NCI-H1048 (cell line): ENCODE data around the gene NPAS1.
"Not testable (repeated sequence)": the region's sequence is repeated elsewhere in the genome, so short reads cannot be mapped to it uniquely, and the experiment has no call there.

ENCODE experiments used
- DNase-seq: peaks from one replicate; lab custom pipeline; 2025; lab: John Stamatoyannopoulos, UW

The NPAS1 gene

DNA sequence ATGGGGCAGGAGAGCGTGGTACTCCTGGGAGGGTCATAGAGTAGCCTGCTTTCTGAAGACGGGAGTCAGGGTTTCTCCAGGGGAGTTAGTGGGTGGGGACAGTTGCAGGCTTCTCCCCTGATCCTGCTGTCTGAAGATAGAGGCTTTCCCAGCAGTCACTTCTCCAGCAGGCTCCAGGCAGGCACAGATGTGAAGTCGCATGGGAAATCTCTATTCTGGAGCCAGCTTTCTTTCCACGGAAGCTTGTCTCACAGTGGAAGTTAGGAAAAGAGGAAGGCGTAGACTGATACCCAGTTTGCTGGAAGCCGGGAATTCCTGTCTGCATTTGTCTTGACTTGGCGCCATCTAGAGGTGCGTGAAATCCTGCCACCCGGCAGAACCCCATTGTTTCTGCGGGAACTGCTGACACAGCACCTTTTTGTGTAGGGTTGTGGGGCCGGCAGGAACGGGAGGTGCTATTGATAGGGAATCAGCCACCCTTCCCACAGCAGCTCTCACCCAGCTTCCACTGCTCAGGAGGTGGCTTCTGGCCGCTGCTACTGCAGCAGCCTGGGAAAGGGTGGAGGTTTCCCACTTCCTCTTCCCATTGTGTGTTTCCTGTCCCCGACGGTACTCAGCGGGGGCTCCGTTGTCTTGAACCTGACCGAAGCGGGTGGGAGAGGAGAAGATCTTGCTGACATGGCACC is 28.5 kb upstream of the NPAS1 start:
- DNase-seq: no peak

DNA sequence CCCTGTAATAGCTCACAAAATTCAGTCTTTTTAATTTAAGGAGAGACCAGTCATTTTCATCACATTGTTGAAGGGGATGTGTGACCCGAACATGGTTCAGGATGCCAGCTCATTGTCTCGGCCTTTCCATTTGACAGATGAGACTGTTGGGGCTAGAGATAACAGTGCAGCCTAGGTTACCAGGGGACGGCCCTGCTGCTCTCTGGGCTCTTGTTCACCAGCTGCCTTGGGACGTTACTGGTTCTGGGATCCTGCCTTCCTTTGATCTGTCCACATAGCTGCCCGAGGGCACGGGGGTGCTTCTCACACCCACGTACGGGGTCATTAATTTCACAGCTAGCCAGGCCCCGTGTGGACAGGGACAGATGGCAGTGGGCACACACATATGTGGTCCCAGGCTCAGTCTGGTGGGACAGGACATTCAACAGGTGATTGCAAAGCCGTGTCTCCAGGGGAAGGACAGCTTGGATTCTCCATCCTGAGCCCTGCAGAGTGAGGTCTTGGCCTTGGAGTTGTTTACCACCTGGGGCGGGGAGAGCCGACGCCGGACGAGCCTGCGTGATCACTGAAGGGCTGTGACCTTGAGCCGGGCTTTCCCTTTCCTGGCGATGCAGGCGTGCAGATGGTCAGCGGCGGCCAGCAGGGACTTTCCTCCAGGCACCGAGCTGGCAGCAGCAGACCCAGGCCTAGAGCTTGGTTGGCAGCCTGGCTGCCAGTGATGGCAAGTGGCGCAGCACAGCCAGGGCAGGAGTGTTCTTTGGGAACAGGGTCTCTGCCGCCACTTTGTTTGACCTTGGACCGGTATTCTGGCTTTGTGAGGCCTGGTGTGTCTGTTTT is 26.7 kb upstream of the NPAS1 start:
- DNase-seq: no peak

GRCh38 chr19:46993622-46994021 is 26.0 kb upstream of the NPAS1 start:
- DNase-seq: no peak

- no peak for DNase-seq
These were observed 25.4 kb upstream of the NPAS1 start for GRCh38 chr19:46994141-46994686.

DNA sequence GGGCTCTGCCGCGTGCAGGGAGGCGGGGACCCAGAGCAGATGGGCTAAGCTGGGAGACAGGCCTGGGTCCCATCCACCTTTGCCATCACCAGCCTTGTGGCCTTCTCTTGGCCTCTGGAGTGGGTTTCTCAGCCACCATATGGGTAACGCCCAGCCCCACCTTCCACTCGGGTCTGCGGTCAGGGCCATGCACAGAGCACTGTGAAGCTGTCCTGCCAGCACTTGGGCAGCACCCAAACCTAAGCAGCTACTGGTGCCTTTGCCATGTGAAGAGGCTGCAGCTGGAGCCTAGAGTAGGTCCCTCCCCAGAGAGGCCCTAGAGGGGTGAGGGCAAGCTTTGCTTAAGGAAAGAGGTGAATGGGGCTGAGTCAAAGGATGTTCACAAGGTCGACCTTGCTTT is 24.1 kb upstream of the NPAS1 start:
- DNase-seq: no peak

DNA sequence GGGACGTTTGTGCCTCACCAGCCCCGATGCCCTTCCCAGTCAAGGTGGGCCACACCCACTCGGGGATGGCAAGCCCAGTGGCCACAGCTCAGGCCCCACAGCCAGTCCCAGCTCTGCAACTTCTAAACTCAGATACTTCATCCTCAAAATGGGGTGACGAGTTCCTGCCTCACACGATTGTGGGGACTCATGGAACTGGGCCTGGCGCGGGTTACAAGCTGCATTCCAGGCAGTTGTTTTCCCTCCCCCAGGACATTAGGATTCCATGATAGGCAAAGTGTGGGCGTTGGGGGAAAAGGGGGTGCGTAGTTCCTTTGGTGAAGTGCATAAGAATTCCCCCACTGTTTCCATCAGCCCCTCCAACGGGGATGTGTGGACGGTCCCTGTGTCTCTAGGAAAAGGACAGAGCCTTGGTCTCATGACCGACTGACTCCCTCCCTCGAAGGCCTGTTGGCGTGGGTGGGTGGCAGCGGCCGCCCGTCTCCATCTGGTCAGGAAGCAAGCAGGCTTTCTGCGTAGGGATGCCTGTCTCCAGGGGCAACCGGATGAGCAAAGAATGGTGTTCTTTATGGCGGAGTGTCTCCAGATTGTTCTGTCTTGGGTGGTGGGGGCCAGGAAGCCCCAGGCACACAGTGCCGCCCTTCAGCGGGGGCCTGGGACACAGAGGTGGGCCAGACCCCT is 21.1 kb upstream of the NPAS1 start:
- no peak for DNase-seq

- DNase-seq: no peak
These were observed 20.3 kb upstream of the NPAS1 start for GRCh38 chr19:46999377-46999776.

- no peak for DNase-seq
These were observed 19.8 kb upstream of the NPAS1 start for GRCh38 chr19:46999878-47000277.

GRCh38 chr19:47000373-47000772 is 19.3 kb upstream of the NPAS1 start:
- DNase-seq: no peak

DNA sequence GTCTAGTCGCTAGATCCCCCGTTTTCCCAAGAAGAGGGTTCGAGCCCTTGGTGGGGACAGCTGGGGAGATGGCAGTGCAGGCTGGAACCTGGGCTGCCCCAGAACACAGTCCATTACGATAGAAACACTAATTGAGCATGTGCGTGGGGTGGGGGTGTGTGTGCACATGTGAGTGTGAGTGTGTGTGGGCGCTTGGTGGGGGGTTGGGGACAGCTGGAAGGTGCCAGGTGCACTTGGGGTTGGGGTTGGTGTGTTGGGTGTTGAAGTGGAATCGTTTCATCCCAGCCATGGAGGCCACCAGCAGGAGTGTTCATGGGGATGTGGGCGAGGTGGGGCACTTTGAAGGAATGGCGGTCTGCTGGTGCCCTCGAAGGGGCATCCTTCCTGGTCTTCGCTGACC is 18.1 kb upstream of the NPAS1 start:
- no peak for DNase-seq

GRCh38 chr19:47002106-47002766 is 17.4 kb upstream of the NPAS1 start:
- DNase-seq: no peak

- DNase-seq: no peak
These were observed 16.6 kb upstream of the NPAS1 start for GRCh38 chr19:47002853-47003610.

- DNase-seq: no peak
These were observed 15.8 kb upstream of the NPAS1 start for GRCh38 chr19:47003611-47004465.

DNA sequence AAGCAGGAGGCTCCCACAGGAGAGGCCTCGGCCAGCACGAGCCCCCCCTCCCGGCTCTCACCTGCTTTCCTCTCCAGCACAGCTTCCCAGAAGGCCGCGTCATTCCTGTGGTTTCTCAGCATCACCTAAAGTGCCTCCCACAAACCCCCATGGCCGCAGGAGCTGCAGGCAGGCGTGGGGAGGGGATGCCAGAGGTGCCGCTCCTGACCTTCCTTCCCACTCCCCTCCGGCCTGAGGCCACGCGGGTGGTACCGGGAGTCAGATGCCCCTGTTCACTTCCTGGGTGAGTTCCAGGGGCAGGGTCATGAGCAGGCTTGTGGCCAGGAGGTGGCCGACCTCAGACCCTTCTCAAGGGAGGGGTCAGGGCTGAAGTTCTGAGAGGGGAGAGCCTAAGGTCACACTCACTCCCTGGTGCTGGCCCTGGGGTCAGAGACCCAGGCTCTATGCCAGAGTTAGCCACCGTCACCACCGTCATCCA is 14.4 kb upstream of the NPAS1 start:
- no peak for DNase-seq

- DNase-seq: no peak
These were observed 13.8 kb upstream of the NPAS1 start for GRCh38 chr19:47005873-47006272.

GRCh38 chr19:47006496-47006895 is 13.1 kb upstream of the NPAS1 start:
- no peak for DNase-seq

GRCh38 chr19:47010549-47010948 is 9.1 kb upstream of the NPAS1 start:
- DNase-seq: not testable (repeated sequence)

GRCh38 chr19:47012617-47013016 is 7.0 kb upstream of the NPAS1 start:
- no peak for DNase-seq

GRCh38 chr19:47013041-47013517 is 6.6 kb upstream of the NPAS1 start:
- DNase-seq: peak; percentile 38

DNA sequence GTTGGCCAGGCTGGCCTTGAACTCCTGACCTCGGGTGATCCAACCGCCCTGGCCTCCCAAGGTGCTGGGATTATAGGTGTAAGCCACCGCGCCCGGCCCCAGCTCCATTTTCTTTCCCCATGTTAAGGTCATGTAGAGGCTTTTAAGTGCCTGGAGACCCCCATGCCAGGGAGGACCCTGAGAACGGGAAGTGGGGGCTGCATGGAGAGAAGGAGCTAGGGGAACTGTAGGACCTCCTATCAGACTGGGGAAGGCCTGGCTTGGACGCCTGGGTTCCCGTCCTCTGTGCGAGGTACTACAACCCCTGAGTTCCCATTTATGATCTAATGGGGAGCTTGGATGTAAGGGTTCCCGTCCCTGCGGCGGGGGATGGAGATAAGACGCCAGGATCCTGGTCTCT is 714 bp upstream of the NPAS1 start:
- DNase-seq: no peak
